ENCODE data around the gene TYW5. TPM values are rescaled to one million over a fixed set of nuclear protein-coding genes. Genes with fewer than 3 reads are reported as not detected.
"Not testable (repeated sequence)": the region's sequence is repeated elsewhere in the genome, so short reads cannot be mapped to it uniquely, and the experiment has no call there.

The TYW5 gene
- polyA plus RNA-seq, 1 donor from 2014 or later, result 3.9 TPM

- H3K27ac Mint-ChIP-seq, result peak overlapping the region in 1 of 3 donors; percentile 50
- H3K4me3 Mint-ChIP-seq, result peak overlapping the region in 3 of 4 donors; percentile 0 to 74 (median 3)
- H3K36me3 Mint-ChIP-seq, result peaks cover 7% of the 10 kb centered on the region
- no peaks in the 10 kb centered on the region for H3K9me3 Mint-ChIP-seq
- no peaks in the 10 kb centered on the region for H3K27me3 Mint-ChIP-seq
- H3K4me1 Mint-ChIP-seq, result peaks cover 29 to 34% (median 31%) of the 10 kb centered on the region in 3 donors
These were observed 40.8 kb downstream of the TYW5 start for GRCh38 chr2:199914372-199914958.

GRCh38 chr2:199912553-199913114 lies 42.7 kb downstream of the TYW5 start:
- not testable (repeated sequence) for H3K36me3 Mint-ChIP-seq, H3K27ac Mint-ChIP-seq, H3K27me3 Mint-ChIP-seq, H3K9me3 Mint-ChIP-seq
- H3K4me1 Mint-ChIP-seq, result peaks cover 29 to 35% (median 31%) of the 10 kb centered on the region in 3 donors
- H3K4me3 Mint-ChIP-seq, result peak overlapping the region; percentile 42 to 96 (median 82)

GRCh38 chr2:199911877-199912161 lies 43.5 kb downstream of the TYW5 start:
- Mint-ChIP-seq H3K36me3 (peaks cover 3% of the 10 kb centered on the region), H3K4me3 (peak overlapping the region; percentile 89 to 99 (median 96)), H3K4me1 (peaks cover 31 to 39% (median 34%) of the 10 kb centered on the region in 3 donors), H3K27me3 (no peaks in the 10 kb centered on the region), H3K27ac (peak overlapping the region; percentile 82 to 99 (median 99)), H3K9me3 (no peaks in the 10 kb centered on the region)

- peaks cover 28 to 37% (median 35%) of the 10 kb centered on the region in 3 donors for H3K4me1 Mint-ChIP-seq
- no peaks in the 10 kb centered on the region for H3K27me3 Mint-ChIP-seq
- peaks cover 2% of the 10 kb centered on the region for H3K36me3 Mint-ChIP-seq
- H3K4me3 Mint-ChIP-seq, result peak within 1 kb of the TSS; percentile 89 to 99 (median 96)
- no peaks in the 10 kb centered on the region for H3K9me3 Mint-ChIP-seq
- H3K27ac Mint-ChIP-seq, result peak within 1 kb of the TSS; percentile 82 to 99 (median 99)
These were observed 44.0 kb downstream of the TYW5 start, which contains the start of gene C2orf69 for GRCh38 chr2:199911052-199911876. Gene C2orf69, plus strand, starts transcription at chr2:199911293. Its CDS starts 146 bp downstream, at chr2:199911439.

- no peaks in the 10 kb centered on the region for H3K36me3 Mint-ChIP-seq
- H3K4me3 Mint-ChIP-seq, result peak overlapping the region; percentile 89 to 99 (median 96)
- peak overlapping the region; percentile 82 to 99 (median 99) for H3K27ac Mint-ChIP-seq
- no peaks in the 10 kb centered on the region for H3K9me3 Mint-ChIP-seq
- no peaks in the 10 kb centered on the region for H3K27me3 Mint-ChIP-seq
- peaks cover 28 to 37% (median 32%) of the 10 kb centered on the region in 3 donors for H3K4me1 Mint-ChIP-seq
These were observed 44.8 kb downstream of the TYW5 start for GRCh38 chr2:199910338-199911051.

- peak overlapping the region in 1 of 4 donors; percentile 8 for H3K4me3 Mint-ChIP-seq
- no peaks in the 10 kb centered on the region for H3K9me3 Mint-ChIP-seq
- H3K27ac Mint-ChIP-seq, result no peak overlapping the region
- H3K36me3 Mint-ChIP-seq, result no peaks in the 10 kb centered on the region
- no peaks in the 10 kb centered on the region for H3K27me3 Mint-ChIP-seq
- peaks cover 13 to 17% (median 16%) of the 10 kb centered on the region in 3 donors for H3K4me1 Mint-ChIP-seq
These were observed 48.1 kb downstream of the TYW5 start for GRCh38 chr2:199907008-199907714.

GRCh38 chr2:199903111-199903510 lies 52.2 kb downstream of the TYW5 start:
- peaks cover 0 to 7% (median 6%) of the 10 kb centered on the region in 3 donors for H3K4me1 Mint-ChIP-seq
- no peak overlapping the region for H3K4me3 Mint-ChIP-seq
- H3K27ac Mint-ChIP-seq, result no peak overlapping the region
- no peaks in the 10 kb centered on the region for H3K27me3 Mint-ChIP-seq
- no peaks in the 10 kb centered on the region for H3K36me3 Mint-ChIP-seq
- no peaks in the 10 kb centered on the region for H3K9me3 Mint-ChIP-seq

- Mint-ChIP-seq H3K4me3 (no peak overlapping the region), H3K4me1 (peaks cover 0 to 6% (median 6%) of the 10 kb centered on the region in 3 donors), H3K36me3 (no peaks in the 10 kb centered on the region), H3K27ac (no peak overlapping the region), H3K9me3 (no peaks in the 10 kb centered on the region), H3K27me3 (no peaks in the 10 kb centered on the region)
These were observed 52.7 kb downstream of the TYW5 start for GRCh38 chr2:199902486-199903110.

- Mint-ChIP-seq H3K36me3 (no peaks in the 10 kb centered on the region), H3K27ac (no peak overlapping the region), H3K27me3 (no peaks in the 10 kb centered on the region), H3K9me3 (no peaks in the 10 kb centered on the region), H3K4me1 (peaks cover 0 to 2% (median 2%) of the 10 kb centered on the region in 3 donors), H3K4me3 (no peak overlapping the region)
These were observed 53.3 kb downstream of the TYW5 start for GRCh38 chr2:199901942-199902341.

GRCh38 chr2:199896617-199897016 lies 58.7 kb downstream of the TYW5 start:
- Mint-ChIP-seq H3K36me3 (peaks cover 2% of the 10 kb centered on the region), H3K27ac (no peak overlapping the region), H3K4me3 (no peak overlapping the region), H3K4me1 (no peaks in the 10 kb centered on the region), H3K27me3 (no peaks in the 10 kb centered on the region), H3K9me3 (no peaks in the 10 kb centered on the region)

- Mint-ChIP-seq H3K27me3 (no peaks in the 10 kb centered on the region), H3K36me3 (peaks cover 6% of the 10 kb centered on the region), H3K4me1 (no peaks in the 10 kb centered on the region), H3K9me3 (no peaks in the 10 kb centered on the region), H3K4me3 (peak overlapping the region in 1 of 4 donors; percentile 67), H3K27ac (no peak overlapping the region)
These were observed 59.9 kb downstream of the TYW5 start for GRCh38 chr2:199895406-199895805.

GRCh38 chr2:199883474-199884212 lies 71.6 kb downstream of the TYW5 start:
- H3K9me3 Mint-ChIP-seq, result peaks cover 0 to 11% (median 7%) of the 10 kb centered on the region in 3 donors
- H3K36me3 Mint-ChIP-seq, result peaks cover 3% of the 10 kb centered on the region
- H3K4me1 Mint-ChIP-seq, result no peaks in the 10 kb centered on the region
- H3K27me3 Mint-ChIP-seq, result no peaks in the 10 kb centered on the region
- no peak overlapping the region for H3K27ac Mint-ChIP-seq
- H3K4me3 Mint-ChIP-seq, result no peak overlapping the region

GRCh38 chr2:199882667-199883066 lies 72.6 kb downstream of the TYW5 start:
- no peak overlapping the region for H3K4me3 Mint-ChIP-seq
- H3K27me3 Mint-ChIP-seq, result no peaks in the 10 kb centered on the region
- peaks cover 0 to 11% (median 7%) of the 10 kb centered on the region in 3 donors for H3K9me3 Mint-ChIP-seq
- H3K4me1 Mint-ChIP-seq, result no peaks in the 10 kb centered on the region
- no peak overlapping the region for H3K27ac Mint-ChIP-seq
- H3K36me3 Mint-ChIP-seq, result peaks cover 6% of the 10 kb centered on the region

Data from IgD-negative memory B cell (primary cell).